Measurements from ENCODE around the gene NFKBIL1. TPM values are rescaled to one million over a fixed set of nuclear protein-coding genes. Genes with fewer than 3 reads are reported as not detected.

Gene NFKBIL1
- total RNA-seq, 2 experiments from 2014 or later: 21.8 to 23.2 TPM

- CTCF ChIA-PET (ENCODE audit: unreplicated experiment): no interaction called here
- POLR2A ChIA-PET: interaction anchor here (0.6 kb wide), 1 partner anchor 51 kb away, joined by 3 read pairs; no protein-coding TSS in a partner anchor
- Histone ChIP-seq H3K9me2 (ENCODE audit: insufficient read depth, low read length) (no peaks in the 10 kb centered on the region), H3K79me2 (ENCODE audit: insufficient read depth, low read depth, low read length) (peaks cover 55% of the 10 kb centered on the region), H3K4me1 (ENCODE audit: insufficient read depth, low read length, poor library complexity, severe bottlenecking) (peaks cover 61% of the 10 kb centered on the region), H3K36me3 (ENCODE audit: insufficient read depth, low read length) (peaks cover 29% of the 10 kb centered on the region), H3K4me3 (ENCODE audit: low read depth, low read length, poor library complexity, severe bottlenecking) (no peak overlapping the region), H3K4me2 (ENCODE audit: low read length) (peak overlapping the region; percentile 100), H2AFZ (ENCODE audit: low read length) (no peak overlapping the region), H4K20me1 (ENCODE audit: insufficient read depth, low read length) (peaks cover 26% of the 10 kb centered on the region), H3K9me3 (ENCODE audit: low read length) (no peaks in the 10 kb centered on the region), H3K27ac (ENCODE audit: low read depth, low read length, poor library complexity, severe bottlenecking) (no peak overlapping the region)
- BruUV-seq (replicated peaks): no TSS peak
- no peak for DNase-seq (ENCODE audit: low spot score)
- intact Hi-C loops (cut with micrococcal nuclease; ENCODE audit: unreplicated experiment): loop anchor here (5.0 to 10.0 kb wide), 2 partner anchors 141 to 251 kb away; partner anchors contain the start of genes MICA and VARS1
- TF ChIP-seq CTCF (conservative IDR thresholded peaks at IDR 0.05; ENCODE audit: low read length): no peak
- TF ChIP-seq EZH2phosphoT487 (IDR thresholded peaks at IDR 0.05; ENCODE audit: borderline replicate concordance, low read depth, low read length): no peak
Measured at GRCh38 chr6:31543639-31544038, 3.8 kb upstream of the NFKBIL1 start.

GRCh38 chr6:31544676-31545075, 2.7 kb upstream of the NFKBIL1 start:
- TF ChIP-seq CTCF (conservative IDR thresholded peaks at IDR 0.05; ENCODE audit: low read length) (no peak), EZH2phosphoT487 (IDR thresholded peaks at IDR 0.05; ENCODE audit: borderline replicate concordance, low read depth, low read length) (no peak)
- CTCF ChIA-PET (ENCODE audit: unreplicated experiment): no interaction called here
- DNase-seq (ENCODE audit: low spot score): no peak
- Histone ChIP-seq H3K9me3 (ENCODE audit: low read length) (no peaks in the 10 kb centered on the region; the same call in 1 of the 2 replicates), H2AFZ (ENCODE audit: low read length) (no peak overlapping the region), H3K4me1 (ENCODE audit: insufficient read depth, low read length, poor library complexity, severe bottlenecking) (peaks cover 60% of the 10 kb centered on the region), H3K9me2 (ENCODE audit: insufficient read depth, low read length) (no peaks in the 10 kb centered on the region), H3K4me3 (ENCODE audit: low read depth, low read length, poor library complexity, severe bottlenecking) (no peak overlapping the region), H4K20me1 (ENCODE audit: insufficient read depth, low read length) (peaks cover 15% of the 10 kb centered on the region), H3K79me2 (ENCODE audit: insufficient read depth, low read depth, low read length) (peaks cover 50% of the 10 kb centered on the region), H3K4me2 (ENCODE audit: low read length) (peak overlapping the region; percentile 82; the same call in 1 of the 2 replicates), H3K36me3 (ENCODE audit: insufficient read depth, low read length) (peaks cover 29% of the 10 kb centered on the region), H3K27ac (ENCODE audit: low read depth, low read length, poor library complexity, severe bottlenecking) (peak overlapping the region; percentile 36)
- intact Hi-C loops (cut with micrococcal nuclease; ENCODE audit: unreplicated experiment): loop anchor here (5.0 to 10.0 kb wide), 2 partner anchors 142 to 250 kb away; partner anchors contain the start of genes MICA and VARS1
- BruUV-seq (replicated peaks): no TSS peak
- POLR2A ChIA-PET: interaction anchor here (0.9 kb wide), 1 partner anchor 50 kb away, joined by 3 read pairs; no protein-coding TSS in a partner anchor

GRCh38 chr6:31545291-31545690, 2.1 kb upstream of the NFKBIL1 start:
- Histone ChIP-seq H3K4me3 (ENCODE audit: low read depth, low read length, poor library complexity, severe bottlenecking) (peak overlapping the region; percentile 67), H3K4me1 (ENCODE audit: insufficient read depth, low read length, poor library complexity, severe bottlenecking) (peaks cover 60% of the 10 kb centered on the region), H3K36me3 (ENCODE audit: insufficient read depth, low read length) (peaks cover 29% of the 10 kb centered on the region), H3K9me3 (ENCODE audit: low read length) (no peaks in the 10 kb centered on the region; the same call in 1 of the 2 replicates), H3K9me2 (ENCODE audit: insufficient read depth, low read length) (no peaks in the 10 kb centered on the region), H4K20me1 (ENCODE audit: insufficient read depth, low read length) (peaks cover 9% of the 10 kb centered on the region), H3K27ac (ENCODE audit: low read depth, low read length, poor library complexity, severe bottlenecking) (peak overlapping the region; percentile 36), H3K4me2 (ENCODE audit: low read length) (peak overlapping the region; percentile 82), H3K79me2 (ENCODE audit: insufficient read depth, low read depth, low read length) (peaks cover 44% of the 10 kb centered on the region), H2AFZ (ENCODE audit: low read length) (no peak overlapping the region)
- no peak for DNase-seq (ENCODE audit: low spot score)
- intact Hi-C loops (cut with micrococcal nuclease; ENCODE audit: unreplicated experiment): loop anchor here (10.0 kb wide), 1 partner anchor 250 kb away; the partner anchor contains the start of gene VARS1
- TF ChIP-seq CTCF (conservative IDR thresholded peaks at IDR 0.05; ENCODE audit: low read length) (no peak), EZH2phosphoT487 (IDR thresholded peaks at IDR 0.05; ENCODE audit: borderline replicate concordance, low read depth, low read length) (no peak)
- CTCF ChIA-PET (ENCODE audit: unreplicated experiment): interaction anchor here (0.5 kb wide), 1 partner anchor 651 kb away, joined by 7 read pairs; no protein-coding TSS in a partner anchor
- POLR2A ChIA-PET: interaction anchor here (0.9 kb wide), 1 partner anchor 50 kb away, joined by 3 read pairs; no protein-coding TSS in a partner anchor
- BruUV-seq (replicated peaks): no TSS peak

Data from OCI-LY7 (cell line).